HL-60 (cell line): Measurements from ENCODE around the gene NLRP4.

Experiments used
- CTCF ChIP-seq: IDR thresholded peaks from one replicate; pipeline ENCODE4 v1.5.1; 2011; ENCODE audit warnings: low read length, control low read depth, inconsistent platforms; ENCODE audit not compliant: insufficient read depth
- POLR2AphosphoS5 ChIP-seq: IDR thresholded peaks from 2 replicates; pipeline ENCODE4 v1.6.1; 2012; ENCODE audit warnings: low read depth
- SPI1 ChIP-seq: IDR thresholded peaks from 2 replicates; pipeline ENCODE4 v1.6.1; 2012; ENCODE audit warnings: low read depth, mild to moderate bottlenecking, borderline replicate concordance

DNA sequence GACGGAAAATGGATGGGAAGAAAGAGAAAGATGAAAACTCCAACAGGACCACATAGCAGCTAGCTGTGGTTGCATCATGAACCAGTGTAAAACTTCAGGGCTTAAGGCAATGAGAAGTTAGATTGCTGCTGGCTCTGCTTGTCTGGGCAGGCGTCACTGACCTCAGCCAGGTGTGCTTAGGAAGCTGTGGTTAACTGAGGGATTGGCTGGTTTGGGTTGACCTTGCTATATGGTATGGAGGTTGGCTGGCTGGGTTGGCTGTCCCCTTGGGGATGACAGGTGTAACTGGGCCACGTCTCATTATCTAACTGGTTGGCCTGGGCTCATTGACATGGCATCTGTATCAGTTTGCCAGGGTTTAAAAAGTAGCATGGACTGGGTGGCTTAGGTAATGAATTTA, 40.9 kb downstream of the NLRP4 start:
- TF ChIP-seq CTCF (no peak), POLR2AphosphoS5 (no peak), SPI1 (no peak)
